K562 (cell line): Measurements from ENCODE around the gene DTNB. TPM values are rescaled to one million over a fixed set of nuclear protein-coding genes. Genes with fewer than 3 reads are reported as not detected.

Source experiments
- ATAC-seq: fragments of 200-7000 bp; cut with Tn5 transposase; 3 replicates; pipeline ENCODE4 v1.9.1; 2020; ENCODE audit warnings: moderate library complexity
- BruUV-seq: library from RNA; stranded (reverse); fragments of 400-500 nt; replicated peaks from 2 replicates; lab custom pipeline; 2021; lab: Mats Ljungman, UMichigan
- CTCF ChIA-PET: fragments of 300-600 bp; formaldehyde crosslinking; extraction: SDS; loops from one replicate; lab custom pipeline; 2021; ENCODE audit warnings: low intra/inter-chr PET ratio; lab: Yijun Ruan, JAX
- POLR2A ChIA-PET: fragments of 300-600, 350-650 bp; sonication (Branson Sonifier 250); formaldehyde crosslinking; extraction: SDS; loops from one replicate; lab custom pipeline; 2021; ENCODE audit warnings: antibody characterized with exemption, inconsistent platforms; lab: Yijun Ruan, JAX
- DNase-seq, 4 experiments: peaks; one replicate each; pipeline versions ENCODE4 v3.0.0 to v3.0.0-alpha.2; 2011 to 2018; ENCODE audit warnings: low spot score in 3 of 4, mixed read lengths in 3 of 4; ENCODE audit errors: extremely low read depth in 1 of 4
- FAIRE-seq: peaks from 2 replicates; lab custom pipeline; 2011; peaks lifted over from hg19 to GRCh38; lab: Jason Lieb, UNC
- H2AFZ ChIP-seq: 2 replicates; pipeline ENCODE4 v1.6.0; 2011; ENCODE audit warnings: low read depth, low read length, control low read depth, inconsistent platforms
- H3K27ac ChIP-seq: fragments of 200-600 bp; 3 replicates; pipeline ENCODE4 v1.8.0; 2011; ENCODE audit warnings: low read depth, mild to moderate bottlenecking, control low read depth, inconsistent platforms, low read length, moderate library complexity, mixed read lengths; ENCODE audit errors: extremely low read depth
- H3K27me3 ChIP-seq, 2 experiments: fragments of 300-600 bp in 1 of 2; 2 replicates in 1 of 2; 3 replicates in 1 of 2; pipeline versions ENCODE4 v1.6.0 to v1.8.0; 2011; ENCODE audit warnings: inconsistent platforms in 2 of 2, low read length in 2 of 2, mild to moderate bottlenecking in 1 of 2, mixed read lengths in 1 of 2, moderate library complexity in 1 of 2; ENCODE audit not compliant: control insufficient read depth in 2 of 2, insufficient read depth in 2 of 2
- H3K36me3 ChIP-seq: fragments of 300-600 bp; 3 replicates; pipeline ENCODE4 v1.8.0; 2011; ENCODE audit warnings: mild to moderate bottlenecking, low read length, inconsistent platforms; ENCODE audit not compliant: control insufficient read depth, insufficient read depth
- H3K4me1 ChIP-seq, 2 experiments: fragments of 200-600 bp in 1 of 2; replicated peaks in 1 of 2; 2 replicates in 1 of 2; 3 replicates in 1 of 2; pipeline versions ENCODE4 v1.5.1 to v1.8.0; 2011; ENCODE audit warnings: inconsistent platforms in 2 of 2, low read length in 2 of 2, mild to moderate bottlenecking in 1 of 2, mixed read lengths in 1 of 2, moderate library complexity in 1 of 2; ENCODE audit not compliant: control insufficient read depth in 2 of 2, insufficient read depth in 2 of 2
- H3K4me2 ChIP-seq: 2 replicates; pipeline ENCODE4 v1.6.1; 2011; ENCODE audit warnings: low read length, control low read depth, inconsistent platforms, mixed read lengths; ENCODE audit not compliant: insufficient read depth
- H3K4me3 ChIP-seq: fragments of 200-600 bp; sonication (generic), shearing (Covaris generic); 2 replicates; pipeline ENCODE4 v1.5.1; 2016; ENCODE audit warnings: control low read depth, inconsistent platforms
- H3K79me2 ChIP-seq: fragments of 200-600 bp; 3 replicates; pipeline ENCODE4 v1.8.0; 2011; ENCODE audit warnings: low read length, inconsistent platforms; ENCODE audit not compliant: control insufficient read depth, insufficient read depth
- H3K9ac ChIP-seq, 2 experiments: 2 replicates each; pipeline versions ENCODE4 v1.6.0 to v1.6.1; 2011; ENCODE audit warnings: low read depth in 2 of 2, low read length in 2 of 2, control low read depth in 1 of 2, inconsistent platforms in 1 of 2, mild to moderate bottlenecking in 1 of 2, mixed read lengths in 1 of 2; ENCODE audit not compliant: insufficient read depth in 1 of 2
- H3K9me1 ChIP-seq: one replicate; pipeline ENCODE4 v1.6.0; 2011; ENCODE audit warnings: inconsistent platforms, mild to moderate bottlenecking, low read length, moderate library complexity; ENCODE audit not compliant: control insufficient read depth, insufficient read depth
- H3K9me3 ChIP-seq: replicated peaks from 2 replicates; pipeline ENCODE4 v1.5.1; 2011; ENCODE audit warnings: low read depth, low read length, inconsistent platforms; ENCODE audit not compliant: control insufficient read depth, insufficient read depth
- H4K20me1 ChIP-seq: replicated peaks from 2 replicates; pipeline ENCODE4 v1.6.1; 2011; ENCODE audit warnings: low read length, inconsistent platforms, mixed read lengths; ENCODE audit not compliant: control insufficient read depth, insufficient read depth
- ARNT ChIP-seq, 2 experiments: fragments of 450-650 bp; IDR thresholded peaks; 2 replicates each; pipeline ENCODE4 v1.6.1; 2016; ENCODE audit warnings: mild to moderate bottlenecking in 1 of 2
- HDAC2 ChIP-seq: fragments of 450-650 bp; IDR thresholded peaks from 2 replicates; pipeline ENCODE4 v1.6.1; 2016; ENCODE audit warnings: mild to moderate bottlenecking
- NR3C1 ChIP-seq: sonication (generic); formaldehyde crosslinking; IDR thresholded peaks from 2 replicates; pipeline ENCODE4 v1.8.1; 2022; ENCODE audit warnings: missing genetic modification reagents
- PATZ1 ChIP-seq: fragments of 250-450 bp; sonication (Bioruptor Pico); IDR thresholded peaks from 2 replicates; pipeline ENCODE4 v1.5.0; 2020; ENCODE audit warnings: mild to moderate bottlenecking, borderline replicate concordance
- PCBP1 ChIP-seq: fragments of 200-400 bp; formaldehyde crosslinking; IDR thresholded peaks from 2 replicates; pipeline ENCODE4 v1.6.1; 2018; ENCODE audit warnings: mild to moderate bottlenecking, low read depth, low read length; ENCODE audit not compliant: poor library complexity, severe bottlenecking
- PHF21A ChIP-seq: fragments of 450-650 bp; IDR thresholded peaks from 2 replicates; pipeline ENCODE4 v1.6.1; 2017; ENCODE audit warnings: low read depth, borderline replicate concordance
- RBM34 ChIP-seq: fragments of 200-400 bp; formaldehyde crosslinking; IDR thresholded peaks from 2 replicates; pipeline ENCODE4 v1.6.1; 2018; ENCODE audit warnings: low read length, borderline replicate concordance; ENCODE audit not compliant: insufficient read depth
- STAT5B ChIP-seq: fragments of 250-450 bp; sonication (Bioruptor Pico); IDR thresholded peaks from 2 replicates; pipeline ENCODE4 v1.8.0; 2021; ENCODE audit warnings: mild to moderate bottlenecking, inconsistent platforms
- THRAP3 ChIP-seq: fragments of 450-650 bp; IDR thresholded peaks from 2 replicates; pipeline ENCODE4 v1.6.1; 2016; ENCODE audit warnings: mild to moderate bottlenecking, inconsistent platforms, borderline replicate concordance
- ZNF592 ChIP-seq: fragments of 450-650 bp; IDR thresholded peaks from 2 replicates; pipeline ENCODE4 v1.6.1; 2017; ENCODE audit warnings: antibody characterized with exemption, mild to moderate bottlenecking
- ZNF79 ChIP-seq: fragments of 250-450 bp; sonication (Bioruptor Pico); IDR thresholded peaks from 2 replicates; pipeline ENCODE4 v1.4.0; 2020; ENCODE audit warnings: low read depth, mild to moderate bottlenecking, moderate library complexity
- WGBS: fragments of 100-300 bp; shearing (Covaris generic); methylation state at CpG from one replicate; pipeline ENCODE4 v1.1.6; 2016; ENCODE audit warnings: low coverage, mixed read lengths; ENCODE audit not compliant: insufficient coverage; ENCODE audit errors: missing lambda C conversion rate; 5-methylcytosine and 5-hydroxymethylcytosine counted together
- in situ Hi-C: fragments of 300-500 bp; cut with MboI; formaldehyde crosslinking; loops from 4 replicates; pipeline ENCODE4 v1.15.0; 2018; ENCODE audit warnings: inconsistent platforms, mixed read lengths
- intact Hi-C: fragments of 100-400 bp; cut with micrococcal nuclease; formaldehyde crosslinking; loops from 2 replicates; pipeline ENCODE4 v1.14.2; 2022
- polyA plus RNA-seq, 8 experiments: library from polyadenylated mRNA; depleted of rRNA in 4 of 8; stranded (reverse) in 5 of 8; unstranded in 3 of 8; fragments of >200 nt; fragmentation: Nextera tagmentation in 2 of 8; fragmentation: Illumina TruSeq in 1 of 8; extraction: Ambion mirVana in 2 of 8; extraction: Trizol in 1 of 8; gene quantifications; 2 replicates each; pipeline versions ENCODE4 v1.2.1 to v1.2.3, GENCODE V29; 2011 to 2014; ENCODE audit warnings: inconsistent platforms in 1 of 8, missing spikeins in 1 of 8
- total RNA-seq, 7 experiments: library from RNA; depleted of rRNA in 6 of 7; stranded (reverse); fragments of >200 nt in 6 of 7; fragmentation: Illumina TruSeq in 2 of 7; extraction: Trizol in 2 of 7; gene quantifications; 2 replicates each; pipeline versions ENCODE4 v1.2.1 to v1.2.3, GENCODE V29; 2011 to 2021; ENCODE audit warnings: low replicate concordance in 1 of 7

Gene DTNB
- total and polyA plus RNA-seq, 9 of the 15 experiments (the other 6 are each of a cell fraction or from before 2014, with no cell fraction given), result 0.18 to 2.0 (median 0.77) TPM; not detected in 2

GRCh38 chr2:25374411-25374810, 299.0 kb downstream of the DTNB start:
- Histone ChIP-seq H3K36me3 (no peaks in the 10 kb centered on the region), H3K27ac (no peak overlapping the region), H3K4me1 (peaks cover 6 to 10% of the 10 kb centered on the region in 2 experiments; a peak in 3 of 5 replicates), H3K9ac (no peak overlapping the region), H3K4me3 (no peak overlapping the region), H3K27me3 (peaks cover 10 to 82% of the 10 kb centered on the region in 2 experiments; a peak in 3 of 5 replicates), H3K4me2 (no peak overlapping the region), H3K79me2 (no peaks in the 10 kb centered on the region), H2AFZ (no peak overlapping the region), H3K9me1 (peaks cover 3% of the 10 kb centered on the region), H4K20me1 (peaks cover 5% of the 10 kb centered on the region; the same call in 1 of the 2 replicates), H3K9me3 (no peaks in the 10 kb centered on the region)
- no peak for DNase-seq
- CTCF ChIA-PET, result interaction anchor here (0.9 kb wide), 1 partner anchor 13 kb away, joined by 3 read pairs; no protein-coding TSS in a partner anchor
- WGBS, result 6% methylated on average over 4 of the region's 4 CpGs
- BruUV-seq, result no TSS peak
- in situ Hi-C loops, result no loop called here
- POLR2A ChIA-PET, result interaction anchor here (0.6 to 1.0 kb wide), 2 partner anchors 9 to 206 kb away, joined by 3 read pairs; no protein-coding TSS in a partner anchor
- no peak for TF ChIP-seq NR3C1 (CRISPR knock-in tag)
- no peak for TF ChIP-seq ZNF79 (CRISPR knock-in tag)
- TF ChIP-seq ZNF592, result no peak
- TF ChIP-seq THRAP3, result no peak
- no peak for TF ChIP-seq STAT5B (CRISPR knock-in tag)
- TF ChIP-seq HDAC2, result no peak
- no peak for TF ChIP-seq RBM34
- no peak for TF ChIP-seq PCBP1
- TF ChIP-seq PATZ1, result no peak
- no peak for TF ChIP-seq PHF21A
- TF ChIP-seq ARNT (IDR thresholded peaks at IDR 0.05), result no peak
- ATAC-seq, result no peak
- intact Hi-C loops, result loop anchor here (10.0 kb wide), 1 partner anchor 210 kb away; the partner anchor contains the start of gene POMC
- no peak for FAIRE-seq
